Stomach (tissue), 4 donors: ENCODE data around the gene NHS.

Source experiments
- EP300 ChIP-seq: sonication (generic); formaldehyde crosslinking; IDR thresholded peaks from one replicate; pipeline ENCODE4 v1.6.1; 2017; ENCODE audit warnings: antibody characterized with exemption
- TF ChIP-seq, protein P1 (sequence below), 7 experiments: fragments of 450-650 bp in 4 of 7; fragments of 200-600 bp in 3 of 7; sonication (generic) in 3 of 7; IDR thresholded peaks; one replicate each; pipeline ENCODE4 v1.5.1; 2016 to 2019; ENCODE audit warnings: antibody characterized with exemption in 7 of 7, control low read depth in 2 of 7, mild to moderate bottlenecking in 1 of 7

DNA sequence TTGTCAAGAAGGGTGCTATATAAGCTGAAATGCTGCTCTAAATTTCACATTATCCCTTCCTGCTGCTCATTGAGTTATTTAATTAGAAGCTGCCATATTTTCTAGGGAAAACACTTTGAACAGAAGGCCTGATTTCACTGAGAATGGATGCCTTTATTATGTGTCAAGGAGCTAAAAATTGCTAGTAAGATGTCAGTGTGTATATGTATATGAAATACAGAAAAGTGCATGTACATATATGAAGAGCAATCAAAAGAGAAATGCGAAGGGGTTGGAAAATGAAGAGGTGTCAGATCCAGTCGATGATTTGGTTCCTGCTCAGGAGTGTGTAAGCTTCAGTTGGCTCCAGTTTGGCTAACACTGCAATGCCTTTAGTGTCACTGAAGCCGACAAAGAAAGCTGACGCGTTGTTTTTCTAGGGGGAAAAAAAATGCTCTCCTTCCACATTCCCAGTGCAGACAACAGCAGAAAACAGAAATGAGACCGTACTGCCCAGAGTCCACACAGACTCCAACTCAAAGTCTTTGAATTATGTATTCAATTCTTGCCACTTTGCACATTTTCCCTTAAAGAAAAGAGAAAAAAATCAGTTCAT, 154.2 kb downstream of the NHS start:
- TF ChIP-seq EP300 = no peak
- TF ChIP-seq, protein P1, sequence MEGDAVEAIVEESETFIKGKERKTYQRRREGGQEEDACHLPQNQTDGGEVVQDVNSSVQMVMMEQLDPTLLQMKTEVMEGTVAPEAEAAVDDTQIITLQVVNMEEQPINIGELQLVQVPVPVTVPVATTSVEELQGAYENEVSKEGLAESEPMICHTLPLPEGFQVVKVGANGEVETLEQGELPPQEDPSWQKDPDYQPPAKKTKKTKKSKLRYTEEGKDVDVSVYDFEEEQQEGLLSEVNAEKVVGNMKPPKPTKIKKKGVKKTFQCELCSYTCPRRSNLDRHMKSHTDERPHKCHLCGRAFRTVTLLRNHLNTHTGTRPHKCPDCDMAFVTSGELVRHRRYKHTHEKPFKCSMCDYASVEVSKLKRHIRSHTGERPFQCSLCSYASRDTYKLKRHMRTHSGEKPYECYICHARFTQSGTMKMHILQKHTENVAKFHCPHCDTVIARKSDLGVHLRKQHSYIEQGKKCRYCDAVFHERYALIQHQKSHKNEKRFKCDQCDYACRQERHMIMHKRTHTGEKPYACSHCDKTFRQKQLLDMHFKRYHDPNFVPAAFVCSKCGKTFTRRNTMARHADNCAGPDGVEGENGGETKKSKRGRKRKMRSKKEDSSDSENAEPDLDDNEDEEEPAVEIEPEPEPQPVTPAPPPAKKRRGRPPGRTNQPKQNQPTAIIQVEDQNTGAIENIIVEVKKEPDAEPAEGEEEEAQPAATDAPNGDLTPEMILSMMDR (IDR thresholded peaks at IDR 0.05) = no peak
